GM21619 (cell line): Measurements from ENCODE around the gene MPV17L2.

Source experiments
- ATAC-seq: cut with Tn5 transposase; IDR thresholded peaks from one replicate; pipeline ENCODE4 v1.9.1; 2021; ENCODE audit not compliant: unreplicated experiment

Gene MPV17L2

DNA sequence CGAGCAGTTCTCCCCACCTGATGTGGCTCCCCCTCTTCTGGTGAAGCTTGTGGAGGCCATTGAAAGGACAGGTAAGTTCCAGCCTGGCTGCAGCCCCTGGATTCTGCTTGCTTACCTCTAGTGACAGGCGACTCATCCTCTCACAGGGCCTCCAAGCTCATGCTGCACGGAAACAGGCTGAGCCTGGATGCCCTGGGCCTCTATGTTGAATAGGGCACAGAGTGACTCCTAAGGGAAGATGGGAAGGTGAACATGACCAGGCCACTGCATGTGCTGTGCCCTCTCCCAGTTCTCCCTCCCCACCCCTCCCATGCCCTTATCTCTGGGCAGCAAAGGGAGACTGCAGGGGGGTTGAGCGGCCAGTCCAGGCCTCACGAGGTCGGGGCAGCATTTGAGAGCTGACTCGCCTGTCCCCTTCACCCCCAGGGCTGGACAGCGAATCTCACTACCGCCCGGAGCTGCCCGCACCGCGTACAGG is 32.5 kb upstream of the MPV17L2 start:
- no peak for ATAC-seq

DNA sequence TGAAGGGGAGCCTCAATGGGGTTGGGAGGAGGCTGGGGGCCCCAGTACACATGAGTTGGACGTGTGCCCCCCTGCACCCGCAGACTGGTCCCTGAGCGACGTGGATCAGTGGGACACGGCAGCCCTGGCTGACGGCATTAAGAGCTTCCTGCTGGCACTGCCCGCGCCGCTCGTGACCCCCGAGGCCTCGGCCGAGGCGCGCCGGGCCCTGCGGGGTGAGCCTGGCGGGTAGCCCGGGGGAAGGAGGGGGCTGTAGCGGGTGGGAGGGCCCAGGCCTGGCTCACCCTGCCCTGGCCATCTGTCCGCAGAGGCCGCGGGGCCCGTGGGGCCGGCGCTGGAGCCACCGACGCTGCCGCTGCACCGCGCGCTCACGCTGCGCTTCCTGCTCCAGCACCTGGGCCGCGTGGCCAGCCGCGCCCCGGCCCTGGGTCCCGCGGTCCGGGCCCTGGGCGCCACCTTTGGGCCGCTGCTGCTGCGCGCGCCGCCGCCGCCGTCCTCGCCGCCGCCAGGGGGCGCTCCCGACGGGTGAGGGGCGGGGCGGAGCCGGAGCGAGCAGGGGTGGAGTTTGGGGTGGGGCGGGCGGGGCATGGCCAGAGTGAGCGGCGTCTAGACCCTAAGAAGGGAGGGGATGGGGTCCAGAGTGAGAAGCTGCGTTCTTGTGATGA is 31.9 kb upstream of the MPV17L2 start:
- ATAC-seq = no peak

DNA sequence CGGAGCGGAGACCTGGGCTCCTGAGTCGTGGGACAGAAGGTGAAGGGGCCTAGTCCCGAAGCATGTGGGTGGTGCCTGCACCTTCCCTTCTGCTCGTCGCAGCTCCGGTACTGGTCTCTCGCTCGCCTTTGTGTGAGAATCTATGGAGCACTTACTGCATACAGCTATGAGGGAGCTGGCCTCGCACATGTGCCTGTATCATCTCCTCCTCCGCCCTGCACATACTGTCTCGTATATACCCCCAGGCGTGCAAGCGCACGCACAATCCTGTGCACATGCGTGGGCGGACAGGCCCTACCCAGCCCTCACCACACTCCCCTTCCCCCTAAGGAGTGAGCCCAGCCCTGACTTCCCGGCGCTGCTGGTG is 31.4 kb upstream of the MPV17L2 start:
- no peak for ATAC-seq

DNA sequence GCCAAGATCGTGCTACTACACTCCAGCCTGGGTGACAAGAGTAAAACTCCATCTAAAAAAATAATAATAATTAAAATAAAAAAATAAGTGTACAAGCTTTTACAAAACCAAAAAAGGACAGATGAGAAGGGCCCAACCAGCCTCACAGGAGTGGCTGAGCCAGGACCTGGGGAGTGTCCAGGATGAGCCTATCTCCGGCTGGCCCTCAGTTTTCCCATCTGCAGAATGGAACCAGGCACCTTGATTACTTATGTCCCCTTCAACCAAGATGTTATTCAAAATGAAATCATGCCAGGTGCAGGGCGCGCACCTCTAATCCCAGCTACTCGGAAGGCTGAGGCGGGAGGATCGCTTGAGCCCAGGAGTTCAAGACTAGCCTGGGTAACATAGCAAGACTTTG is 28.9 kb upstream of the MPV17L2 start:
- ATAC-seq = no peak

DNA sequence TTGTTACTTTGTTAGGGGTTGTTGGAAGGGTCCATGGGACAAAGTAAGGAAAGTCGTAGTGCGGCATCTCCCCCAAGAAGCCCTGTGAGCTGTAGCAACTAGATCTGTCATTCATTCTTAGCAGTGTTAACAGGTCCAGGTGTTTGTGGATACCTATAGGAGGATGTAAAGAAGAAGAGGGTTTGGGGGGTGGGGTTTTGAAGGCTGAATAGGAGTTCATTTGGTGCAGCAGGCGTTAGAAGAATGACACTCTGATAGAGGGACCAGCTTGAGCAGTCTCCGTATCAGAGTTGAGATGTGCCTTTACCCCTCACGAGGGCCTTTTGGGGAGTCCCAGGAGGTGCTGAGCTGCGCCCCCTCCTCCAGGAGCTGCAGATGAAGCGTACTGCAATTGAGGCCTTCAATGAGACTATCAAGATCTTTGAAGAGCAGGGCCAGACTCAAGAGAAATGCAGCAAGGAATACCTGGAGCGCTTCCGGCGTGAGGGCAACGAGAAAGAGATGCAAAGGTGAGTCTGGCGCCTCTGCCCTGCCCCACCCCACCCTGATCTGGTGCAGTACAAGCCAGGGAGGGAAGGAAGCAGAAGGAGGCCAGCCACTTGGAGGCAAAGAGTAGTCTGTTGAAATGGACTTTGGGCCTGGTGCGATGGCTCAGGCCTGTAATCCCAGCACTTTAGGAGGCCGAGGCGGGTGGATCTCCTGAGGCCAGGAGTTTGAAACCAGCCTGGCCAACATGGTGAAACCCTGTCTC is 27.0 kb upstream of the MPV17L2 start:
- no peak for ATAC-seq

DNA sequence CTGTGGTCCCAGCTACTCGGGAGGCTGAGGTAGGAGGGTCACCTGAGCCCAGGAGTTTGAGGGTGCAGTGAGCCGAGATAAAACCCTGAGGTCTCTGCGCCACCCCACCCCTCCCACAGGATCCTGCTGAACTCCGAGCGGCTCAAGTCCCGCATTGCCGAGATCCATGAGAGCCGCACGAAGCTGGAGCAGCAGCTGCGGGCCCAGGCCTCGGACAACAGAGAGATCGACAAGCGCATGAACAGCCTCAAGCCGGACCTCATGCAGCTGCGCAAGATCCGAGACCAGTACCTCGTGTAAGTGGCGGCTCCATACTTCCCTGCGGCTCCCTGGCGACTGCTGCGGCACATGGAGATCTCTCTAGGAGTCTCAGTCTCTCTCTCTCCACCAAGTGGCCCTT is 26.0 kb upstream of the MPV17L2 start:
- ATAC-seq = no peak

DNA sequence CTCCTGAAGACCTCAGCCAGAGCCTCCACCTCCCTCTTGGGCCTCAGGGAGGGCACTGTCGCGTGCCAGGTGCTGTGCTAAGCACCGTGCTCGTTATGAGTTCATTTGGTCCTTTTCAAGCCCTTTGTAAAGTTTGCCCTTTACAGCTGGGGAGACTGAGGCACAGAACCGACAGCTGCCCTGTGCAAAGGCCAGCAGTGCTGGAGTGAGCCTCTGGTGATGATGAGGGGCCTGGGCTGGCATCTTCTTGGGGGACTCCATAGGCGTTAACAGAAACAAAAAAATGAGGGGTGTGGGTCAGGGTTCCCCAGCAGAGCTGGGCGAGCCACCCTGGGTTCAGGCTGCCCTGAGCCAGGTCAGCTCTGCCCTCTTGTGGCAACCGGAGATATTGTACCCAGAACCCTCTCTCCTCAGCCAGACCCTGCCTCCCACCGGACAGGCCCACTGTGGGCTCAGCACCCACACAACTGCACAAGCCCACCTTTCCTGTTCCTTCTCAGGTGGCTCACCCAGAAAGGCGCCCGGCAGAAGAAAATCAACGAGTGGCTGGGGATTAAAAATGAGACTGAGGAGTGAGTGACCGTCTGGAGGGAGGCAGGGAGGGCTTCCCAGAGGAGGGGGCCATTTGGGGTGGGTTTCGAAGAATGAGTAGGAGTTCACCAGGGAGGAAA is 24.9 kb upstream of the MPV17L2 start:
- no peak for ATAC-seq

DNA sequence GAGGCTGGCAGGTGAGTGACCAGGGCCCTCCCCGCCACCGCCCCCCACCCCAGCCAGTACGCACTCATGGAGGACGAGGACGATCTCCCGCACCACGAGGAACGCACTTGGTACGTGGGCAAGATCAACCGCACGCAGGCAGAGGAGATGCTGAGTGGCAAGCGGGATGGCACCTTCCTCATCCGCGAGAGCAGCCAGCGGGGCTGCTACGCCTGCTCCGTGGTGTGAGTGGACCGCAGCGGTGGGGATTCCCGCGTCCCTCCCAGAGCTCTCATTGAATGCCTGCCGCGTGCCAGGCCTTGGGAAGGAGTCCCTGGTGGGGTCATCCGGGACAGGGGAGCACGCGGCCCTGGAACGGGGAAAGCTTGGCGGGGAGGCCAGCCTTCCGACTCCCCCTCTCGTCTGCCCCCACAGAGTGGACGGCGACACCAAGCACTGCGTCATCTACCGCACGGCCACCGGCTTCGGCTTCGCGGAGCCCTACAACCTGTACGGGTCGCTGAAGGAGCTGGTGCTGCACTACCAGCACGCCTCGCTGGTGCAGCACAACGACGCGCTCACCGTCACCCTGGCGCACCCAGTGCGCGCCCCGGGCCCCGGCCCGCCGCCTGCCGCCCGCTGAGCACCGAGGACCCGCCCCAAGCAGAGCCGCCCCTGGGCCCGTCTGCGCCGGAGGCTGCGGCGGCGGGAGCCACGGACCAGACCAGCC is 24.2 kb upstream of the MPV17L2 start:
- ATAC-seq = no peak

DNA sequence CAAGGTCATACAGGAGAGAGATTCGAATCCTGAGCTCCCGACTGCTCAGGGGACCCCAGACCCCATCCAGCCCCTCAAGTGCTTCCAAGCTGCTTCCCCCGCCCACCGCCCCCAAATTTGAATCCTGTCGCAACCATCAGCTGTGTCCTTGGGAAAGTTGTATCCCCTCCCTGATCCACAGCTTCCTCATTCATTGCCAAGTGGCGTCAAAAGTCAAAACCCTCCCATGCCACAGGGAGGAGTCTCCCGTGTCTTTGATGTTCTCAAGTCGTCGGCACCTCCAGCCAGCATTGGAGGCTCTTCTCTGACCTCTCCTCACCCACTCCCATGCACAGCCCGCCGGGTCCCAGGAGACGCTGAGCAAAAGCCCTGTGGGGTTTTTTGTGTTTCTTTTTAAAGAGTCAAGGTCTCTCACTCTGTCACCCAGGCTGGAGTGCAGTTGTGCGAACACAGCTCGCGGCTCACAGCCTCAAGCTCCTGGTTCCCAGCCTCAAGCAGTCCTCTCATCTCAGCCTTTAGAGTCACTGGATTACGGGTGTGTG is 22.2 kb upstream of the MPV17L2 start:
- ATAC-seq = no peak

DNA sequence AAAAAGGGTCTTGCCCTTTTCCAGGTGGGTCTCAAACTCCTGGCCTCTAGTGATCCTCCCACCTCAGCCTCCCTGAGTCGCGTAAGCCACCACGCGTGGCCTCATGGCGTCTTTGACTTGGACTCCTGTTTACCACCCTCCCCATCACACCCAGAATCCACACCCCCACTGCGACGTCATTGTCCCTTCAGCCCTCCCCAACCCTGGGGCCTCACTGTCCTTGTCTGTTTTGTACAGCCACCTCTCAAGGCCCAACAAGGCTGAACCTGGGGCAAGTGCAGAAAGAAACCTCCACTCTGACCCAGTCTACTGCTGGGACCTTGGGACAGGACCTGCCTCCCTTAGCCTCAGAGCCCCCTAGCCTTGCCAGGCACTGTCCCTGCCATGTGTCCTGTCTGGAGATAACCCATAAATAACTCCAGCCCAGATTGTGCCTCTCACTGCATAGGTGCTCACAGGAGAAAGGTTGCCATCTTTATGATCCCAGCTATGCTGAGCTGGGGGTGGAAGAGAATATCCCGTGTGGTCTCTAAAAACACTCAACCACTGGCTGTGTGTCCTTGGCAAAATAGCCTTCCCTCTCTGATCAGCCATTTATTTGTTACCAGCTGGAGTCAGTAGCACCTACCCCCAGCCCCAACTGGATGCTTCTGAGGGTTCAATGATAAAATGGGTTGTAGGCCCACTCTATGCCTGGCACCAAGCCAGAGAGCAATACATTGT is 21.3 kb upstream of the MPV17L2 start:
- no peak for ATAC-seq

DNA sequence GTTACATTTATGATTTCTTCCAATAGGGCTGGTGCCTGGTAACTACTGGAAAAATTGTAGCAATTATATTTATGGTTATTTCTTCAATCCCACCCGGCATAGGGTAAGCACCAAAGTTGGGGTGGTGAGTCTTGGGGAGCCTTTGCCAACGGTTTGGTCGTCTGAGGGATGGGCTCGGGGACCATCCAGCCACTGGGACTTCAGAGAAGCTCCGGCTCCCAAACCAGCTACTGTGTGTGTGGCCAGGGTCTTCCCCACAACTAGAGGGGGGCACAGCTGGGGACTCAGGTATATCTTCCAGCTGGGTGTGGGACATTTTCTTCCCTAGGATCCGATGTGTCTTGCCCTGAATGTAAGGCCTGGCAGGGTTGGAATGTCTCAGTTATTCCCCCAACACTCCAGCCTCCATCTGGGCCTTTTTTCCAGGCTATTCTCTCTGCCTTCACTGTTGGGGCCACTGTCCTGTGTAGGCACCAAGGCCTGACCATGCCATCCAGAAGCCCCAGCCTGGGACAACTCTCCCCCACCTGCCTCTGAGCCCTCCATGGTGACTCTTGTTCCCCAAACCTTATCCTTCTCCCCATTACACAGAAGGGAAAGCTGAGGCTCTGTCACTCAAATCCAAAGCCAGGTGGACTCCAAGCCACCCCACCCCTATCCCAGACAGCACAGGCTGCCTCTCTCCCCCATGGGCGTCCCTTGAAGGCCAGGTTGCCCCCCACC is 20.5 kb upstream of the MPV17L2 start:
- ATAC-seq = no peak

DNA sequence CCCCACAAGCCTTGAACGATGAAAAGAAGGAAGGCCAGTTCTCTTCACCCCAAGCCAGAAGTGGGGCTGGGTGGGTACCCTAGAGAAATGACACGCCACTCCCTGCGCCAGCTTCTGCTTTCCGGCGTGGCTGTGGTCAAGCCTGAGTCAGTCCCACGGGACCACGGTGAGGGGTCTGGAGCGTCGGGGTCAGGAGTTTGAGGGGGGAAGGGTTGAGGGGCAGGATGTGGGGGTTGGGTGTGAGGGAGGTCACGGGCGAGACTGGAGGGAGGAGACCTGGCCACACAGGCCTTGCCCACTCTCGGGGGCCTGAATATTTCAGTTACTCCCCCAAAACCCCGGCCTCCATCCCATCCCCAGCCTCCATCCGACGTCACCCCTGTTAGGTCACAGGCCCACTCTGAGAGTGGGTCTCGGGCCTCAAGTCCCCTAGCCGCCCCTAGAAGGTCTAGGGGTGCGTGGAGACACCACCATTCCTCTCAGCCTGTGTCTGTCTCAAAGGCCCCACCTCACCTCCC is 19.9 kb upstream of the MPV17L2 start:
- peak; percentile 3 for ATAC-seq

DNA sequence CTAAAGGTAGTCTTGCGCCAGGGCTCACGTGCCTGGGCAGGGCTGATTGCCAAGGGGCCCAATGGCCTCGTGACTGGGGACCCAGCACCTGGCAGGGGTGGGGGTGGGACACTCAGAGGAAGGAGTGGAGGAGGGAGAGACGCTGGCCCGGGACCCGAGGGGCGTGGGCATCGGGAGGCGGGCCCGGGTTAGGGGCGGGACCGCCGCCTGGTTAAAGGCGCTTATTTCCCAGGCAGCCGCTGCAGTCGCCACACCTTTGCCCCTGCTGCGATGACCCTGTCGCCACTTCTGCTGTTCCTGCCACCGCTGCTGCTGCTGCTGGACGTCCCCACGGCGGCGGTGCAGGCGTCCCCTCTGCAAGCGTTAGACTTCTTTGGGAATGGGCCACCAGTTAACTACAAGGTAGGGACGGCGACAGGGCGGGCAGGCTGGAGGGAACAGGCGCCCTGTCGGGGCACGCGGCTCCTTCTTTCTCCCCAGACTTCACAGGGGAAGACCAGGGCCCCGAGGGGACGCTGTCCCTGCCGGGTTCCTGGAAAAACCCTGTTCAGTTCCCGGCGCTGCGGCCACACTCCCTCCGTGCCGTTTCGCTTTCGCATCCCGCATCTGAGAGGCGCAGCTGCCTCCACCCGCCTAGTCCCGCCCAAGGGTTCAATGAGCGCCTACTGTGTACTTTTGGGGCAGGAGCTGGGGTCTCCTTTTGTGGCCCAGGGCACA is 19.3 kb upstream of the MPV17L2 start, which contains the start of gene IFI30:
Gene IFI30, plus strand, starts transcription at position 242 of the 717 bp plus-strand sequence. Its CDS starts 29 bp downstream, at position 271.
- ATAC-seq = peak; percentile 30

DNA sequence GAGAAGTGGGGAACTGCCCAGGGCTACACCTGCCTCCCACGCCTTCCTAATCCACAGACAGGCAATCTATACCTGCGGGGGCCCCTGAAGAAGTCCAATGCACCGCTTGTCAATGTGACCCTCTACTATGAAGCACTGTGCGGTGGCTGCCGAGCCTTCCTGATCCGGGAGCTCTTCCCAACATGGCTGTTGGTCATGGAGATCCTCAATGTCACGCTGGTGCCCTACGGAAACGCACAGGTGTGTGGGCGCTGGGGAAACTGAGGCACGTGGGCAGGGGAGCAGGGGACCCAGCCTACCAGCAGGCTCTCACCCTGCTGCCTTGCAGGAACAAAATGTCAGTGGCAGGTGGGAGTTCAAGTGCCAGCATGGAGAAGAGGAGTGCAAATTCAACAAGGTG is 18.0 kb upstream of the MPV17L2 start:
- no peak for ATAC-seq

DNA sequence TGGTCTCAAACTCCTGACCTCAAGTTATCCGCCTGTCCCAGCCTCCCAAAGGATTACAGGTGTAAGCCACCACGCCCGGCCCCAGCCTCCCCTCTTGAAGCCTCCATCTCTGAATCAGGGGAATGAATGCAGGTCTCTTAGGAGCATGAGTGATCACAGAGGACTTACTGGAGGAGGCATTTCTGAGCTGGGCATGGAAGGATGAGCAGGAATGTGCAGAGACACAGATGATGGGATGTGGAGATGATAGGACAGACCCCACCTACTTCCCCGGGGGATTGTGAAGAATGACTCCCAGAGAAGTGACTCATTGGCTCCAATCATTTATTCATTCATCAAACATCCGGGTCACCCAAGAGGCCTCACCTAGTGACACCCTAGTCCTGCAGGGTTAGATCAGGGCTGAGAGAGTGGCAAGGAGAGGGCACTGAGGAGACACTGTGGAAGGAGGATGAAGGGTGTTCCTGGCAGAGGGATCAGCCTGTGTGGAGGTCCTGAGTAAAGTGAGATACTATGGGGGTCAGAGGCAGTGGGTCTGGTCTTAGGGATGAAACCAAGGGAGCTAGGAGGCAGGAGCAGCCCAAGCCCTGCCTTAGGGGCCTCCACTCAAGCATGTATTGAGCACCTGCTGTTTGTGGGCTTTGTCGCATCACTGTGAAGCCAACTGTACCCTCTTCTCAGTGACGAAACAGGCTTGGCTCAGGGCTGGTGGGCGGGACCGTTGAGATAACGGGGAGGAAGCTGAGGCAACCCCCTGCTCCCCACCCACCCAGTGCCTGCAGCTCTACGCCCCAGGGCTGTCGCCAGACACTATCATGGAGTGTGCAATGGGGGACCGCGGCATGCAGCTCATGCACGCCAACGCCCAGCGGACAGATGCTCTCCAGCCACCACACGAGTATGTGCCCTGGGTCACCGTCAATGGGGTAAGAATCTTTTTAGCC is 16.4 kb upstream of the MPV17L2 start:
- ATAC-seq = no peak

DNA sequence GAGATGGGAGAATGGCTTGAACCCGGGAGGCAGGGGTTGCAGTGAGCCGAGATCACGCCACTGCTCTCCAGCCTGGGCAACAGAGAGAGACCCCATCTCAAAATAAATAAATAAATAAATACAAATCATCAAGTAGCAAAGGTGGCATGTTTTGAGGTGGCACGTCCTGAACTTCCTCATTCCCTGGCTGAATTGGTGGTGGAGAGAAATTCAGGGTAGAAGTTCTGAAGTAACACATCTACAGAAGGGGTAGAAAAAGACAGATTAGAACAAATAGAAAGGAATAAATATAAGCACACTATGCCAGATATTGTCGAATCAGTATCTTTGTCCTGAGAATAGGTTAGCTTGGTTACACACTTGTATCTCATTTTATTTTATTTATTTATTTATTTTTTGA is 13.1 kb upstream of the MPV17L2 start:
- no peak for ATAC-seq

DNA sequence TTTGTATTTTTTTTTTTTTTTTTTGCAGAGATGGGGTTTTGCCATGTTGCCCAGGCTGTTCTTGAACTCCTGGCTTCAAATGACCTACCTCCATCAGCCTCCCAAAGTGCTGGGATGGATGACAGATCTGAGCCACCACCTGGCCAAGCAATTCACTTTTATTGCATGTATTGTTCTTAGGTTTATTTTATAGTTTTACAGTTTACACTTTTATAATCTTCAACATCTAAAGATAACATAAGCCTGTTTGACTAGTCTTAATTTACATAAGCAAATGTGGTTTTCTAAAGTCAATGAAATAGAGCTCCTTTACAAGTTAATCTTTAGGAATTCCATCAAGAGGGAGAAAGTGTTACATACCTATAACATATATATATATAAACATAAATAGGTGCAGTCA is 9.5 kb upstream of the MPV17L2 start:
- no peak for ATAC-seq

DNA sequence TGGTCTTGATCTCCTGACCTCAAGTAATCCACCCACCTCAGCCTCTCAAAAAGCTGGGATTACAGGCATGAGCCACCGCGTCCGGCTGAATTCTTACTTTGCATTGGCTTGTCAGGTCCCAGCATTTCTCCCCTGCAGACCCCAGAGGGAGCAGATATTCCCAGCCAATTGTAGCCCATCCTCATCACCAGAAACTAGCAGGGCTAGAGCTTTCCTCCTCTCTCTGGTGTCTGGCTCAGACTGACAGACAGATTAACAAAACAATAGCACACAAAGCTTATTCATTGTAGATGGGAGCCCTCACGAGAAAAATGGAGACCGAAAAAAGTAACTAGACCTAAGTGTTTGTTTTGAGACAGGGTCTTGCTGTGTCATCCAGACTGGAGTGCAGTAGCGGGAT is 7.5 kb upstream of the MPV17L2 start:
- ATAC-seq = no peak
